Natural killer cell (primary cell): Measurements from ENCODE around the gene ADRM1. TPM values are rescaled to one million over a fixed set of nuclear protein-coding genes. Genes with fewer than 3 reads are reported as not detected.
A peak's percentile ranks its signal among the peaks of the same experiment; 100 is the strongest.

ENCODE experiments used
- ATAC-seq, 3 donors: fragments of 150-1000 bp in 2 of 3; fragments of 200-7000 bp in 1 of 3; cut with Tn5 transposase; 1 replicate in 1 of 3; 2 replicates in 2 of 3; pipeline ENCODE4 v1.10.0; 2021; ENCODE audit warnings: mild to moderate bottlenecking in 2 of 3, moderate library complexity in 2 of 3
- DNase-seq, 2 donors: peaks; one replicate each; pipeline versions ENCODE4 v3.0.0 to v3.0.0-alpha.2; 2013 to 2021; ENCODE audit warnings: mixed read lengths in 1 of 2
- H3K27ac ChIP-seq: one replicate; pipeline ENCODE4 v1.5.1; 2013; ENCODE audit warnings: mild to moderate bottlenecking, low read length
- H3K27me3 ChIP-seq: one replicate; pipeline ENCODE4 v1.6.1; 2013; ENCODE audit warnings: low read length; ENCODE audit not compliant: control insufficient read depth, insufficient read depth
- H3K36me3 ChIP-seq: one replicate; pipeline ENCODE4 v1.6.1; 2013; ENCODE audit warnings: low read length; ENCODE audit not compliant: control insufficient read depth, insufficient read depth
- H3K4me1 ChIP-seq: one replicate; pipeline ENCODE4 v1.6.1; 2013; ENCODE audit warnings: low read length; ENCODE audit not compliant: control insufficient read depth, insufficient read depth
- H3K4me3 ChIP-seq: one replicate; pipeline ENCODE4 v1.5.1; 2013; ENCODE audit warnings: low read length
- H3K9me3 ChIP-seq: one replicate; pipeline ENCODE4 v1.6.1; 2013; ENCODE audit warnings: low read length; ENCODE audit not compliant: control insufficient read depth, insufficient read depth
- H3K27ac Mint-ChIP-seq, 2 donors: one replicate each; pipeline ENCODE4 v1.8.0; 2022; ENCODE audit warnings: mild to moderate bottlenecking in 2 of 2, mixed read lengths in 2 of 2, moderate library complexity in 1 of 2
- H3K27me3 Mint-ChIP-seq, 2 donors: one replicate each; pipeline ENCODE4 v1.8.0; 2022; ENCODE audit warnings: low read depth in 2 of 2, mixed read lengths in 2 of 2
- H3K36me3 Mint-ChIP-seq: one replicate; pipeline ENCODE4 v1.8.0; 2022; ENCODE audit warnings: mixed read lengths
- H3K4me1 Mint-ChIP-seq, 2 donors: one replicate each; pipeline ENCODE4 v1.8.0; 2022; ENCODE audit warnings: mixed read lengths in 2 of 2
- H3K4me3 Mint-ChIP-seq: one replicate; pipeline ENCODE4 v1.8.0; 2022; ENCODE audit warnings: mild to moderate bottlenecking, moderate library complexity, mixed read lengths
- H3K9me3 Mint-ChIP-seq, 2 donors: one replicate each; pipeline ENCODE4 v1.8.0; 2022; ENCODE audit warnings: mixed read lengths in 2 of 2
- CTCF ChIP-seq: fragments of 200-600 bp; IDR thresholded peaks from one replicate; pipeline ENCODE4 v1.8.0; 2022; ENCODE audit warnings: antibody characterized with exemption
- WGBS: methylation state at CpG from one replicate; pipeline ENCODE4 v1.1.7; 2013; ENCODE audit warnings: missing lambda C conversion rate; ENCODE audit not compliant: insufficient coverage; 5-methylcytosine and 5-hydroxymethylcytosine counted together
- intact Hi-C: fragments of 100-400 bp; cut with micrococcal nuclease; formaldehyde crosslinking; loops from one replicate; pipeline ENCODE4 v1.14.2; 2022
- total RNA-seq, 4 donors: library from RNA; stranded (reverse); fragments of 120-200 nt in 1 of 4; gene quantifications; one replicate each; pipeline versions ENCODE4 v1.2.3 to v1.2.4, GENCODE V29; 2013 to 2022

Gene ADRM1
- total RNA-seq, 3 donors from 2014 or later (not counting 1 experiment from before 2014, with no cell fraction given) = 81.4 to 88.4 (median 84.6) TPM

GRCh38 chr20:62284448-62284847 lies 18.3 kb upstream of the ADRM1 start:
- TF ChIP-seq CTCF = no peak
- Histone ChIP-seq H3K27ac (no peak overlapping the region), H3K9me3 (no peaks in the 10 kb centered on the region), H3K4me1 (no peaks in the 10 kb centered on the region), H3K27me3 (no peaks in the 10 kb centered on the region), H3K36me3 (peaks cover 71% of the 10 kb centered on the region), H3K4me3 (no peak overlapping the region)
- no peaks in the 10 kb centered on the region for H3K9me3 Mint-ChIP-seq
- H3K27ac Mint-ChIP-seq = no peak overlapping the region
- H3K36me3 Mint-ChIP-seq = peaks cover 7% of the 10 kb centered on the region
- no peaks in the 10 kb centered on the region for H3K27me3 Mint-ChIP-seq
- no peak for DNase-seq
- 93% methylated on average over 6 of the region's 6 CpGs for WGBS
- H3K4me1 Mint-ChIP-seq = peaks cover 0 to 6% of the 10 kb centered on the region in 2 donors
- ATAC-seq = no peak
- intact Hi-C loops = no loop called here
- H3K4me3 Mint-ChIP-seq = no peak overlapping the region

- Mint-ChIP-seq H3K4me3 (no peak overlapping the region), H3K36me3 (peaks cover 7% of the 10 kb centered on the region), H3K27ac (no peak overlapping the region), H3K4me1 (peaks cover 0 to 6% of the 10 kb centered on the region in 2 donors), H3K9me3 (no peaks in the 10 kb centered on the region), H3K27me3 (no peaks in the 10 kb centered on the region)
- Histone ChIP-seq H3K27me3 (no peaks in the 10 kb centered on the region), H3K4me1 (no peaks in the 10 kb centered on the region), H3K36me3 (peaks cover 64% of the 10 kb centered on the region), H3K27ac (no peak overlapping the region), H3K9me3 (no peaks in the 10 kb centered on the region), H3K4me3 (no peak overlapping the region)
- DNase-seq (no peak), ATAC-seq (no peak)
- 98% methylated on average over 6 of the region's 6 CpGs for WGBS
- TF ChIP-seq CTCF = no peak
- intact Hi-C loops = no loop called here
These were observed 17.6 kb upstream of the ADRM1 start for GRCh38 chr20:62285151-62285550.

- intact Hi-C loops = no loop called here
- Mint-ChIP-seq H3K4me3 (no peak overlapping the region), H3K27me3 (no peaks in the 10 kb centered on the region), H3K4me1 (peaks cover 0 to 6% of the 10 kb centered on the region in 2 donors), H3K9me3 (no peaks in the 10 kb centered on the region), H3K36me3 (peaks cover 7% of the 10 kb centered on the region), H3K27ac (no peak overlapping the region)
- Histone ChIP-seq H3K27me3 (no peaks in the 10 kb centered on the region), H3K36me3 (peaks cover 58% of the 10 kb centered on the region), H3K9me3 (no peaks in the 10 kb centered on the region), H3K4me1 (no peaks in the 10 kb centered on the region), H3K27ac (no peak overlapping the region), H3K4me3 (no peak overlapping the region)
- TF ChIP-seq CTCF = no peak
- no peak for DNase-seq
- no peak for ATAC-seq
- 77% methylated on average over 23 of the region's 23 CpGs for WGBS
These were observed 17.1 kb upstream of the ADRM1 start for GRCh38 chr20:62285722-62286121.

- Histone ChIP-seq H3K27me3 (no peaks in the 10 kb centered on the region), H3K9me3 (no peaks in the 10 kb centered on the region), H3K4me1 (peaks cover 8% of the 10 kb centered on the region), H3K4me3 (no peak overlapping the region), H3K36me3 (peaks cover 51% of the 10 kb centered on the region), H3K27ac (no peak overlapping the region)
- 95% methylated on average over 25 of the region's 25 CpGs for WGBS
- no peak for DNase-seq
- Mint-ChIP-seq H3K27ac (peak overlapping the region in 1 of 2 donors; percentile 53), H3K4me1 (peaks cover 3 to 13% of the 10 kb centered on the region in 2 donors), H3K27me3 (no peaks in the 10 kb centered on the region), H3K4me3 (no peak overlapping the region), H3K9me3 (no peaks in the 10 kb centered on the region), H3K36me3 (peaks cover 7% of the 10 kb centered on the region)
- no peak for TF ChIP-seq CTCF
- ATAC-seq = no peak
- intact Hi-C loops = no loop called here
These were observed 16.2 kb upstream of the ADRM1 start for GRCh38 chr20:62286493-62287064.
